Parathyroid adenoma (tissue), 2 donors: ENCODE measurements around the gene MATCAP1.

Experiments used
- H2AFZ ChIP-seq: fragments of 300-600 bp; sonication (generic); one replicate; pipeline ENCODE4 v1.7.0; 2017; ENCODE audit warnings: antibody characterized with exemption, mild to moderate bottlenecking
- H3K27ac ChIP-seq: fragments of 300-600 bp; sonication (generic); one replicate; pipeline ENCODE4 v1.7.0; 2017
- H3K27me3 ChIP-seq: fragments of 300-600 bp; sonication (generic); one replicate; pipeline ENCODE4 v1.7.0; 2017; ENCODE audit warnings: low read length; ENCODE audit not compliant: control insufficient read depth, insufficient read depth
- H3K36me3 ChIP-seq: fragments of 300-600 bp; sonication (generic); one replicate; pipeline ENCODE4 v1.7.0; 2017; ENCODE audit warnings: low read length; ENCODE audit not compliant: control insufficient read depth, insufficient read depth
- H3K4me1 ChIP-seq: fragments of 300-600 bp; sonication (generic); one replicate; pipeline ENCODE4 v1.7.0; 2017; ENCODE audit warnings: control low read depth
- H3K4me2 ChIP-seq: fragments of 300-600 bp; sonication (generic); one replicate; pipeline ENCODE4 v1.7.0; 2017; ENCODE audit warnings: low read length
- H3K4me3 ChIP-seq: fragments of 300-600 bp; sonication (generic); one replicate; pipeline ENCODE4 v1.7.0; 2017; ENCODE audit warnings: low read depth, low read length
- H3K79me2 ChIP-seq: fragments of 300-600 bp; sonication (generic); one replicate; pipeline ENCODE4 v1.7.0; 2017; ENCODE audit warnings: control low read depth
- H3K9ac ChIP-seq: fragments of 300-600 bp; sonication (generic); one replicate; pipeline ENCODE4 v1.7.0; 2017; ENCODE audit warnings: mild to moderate bottlenecking
- H3K9me3 ChIP-seq: fragments of 300-600 bp; sonication (generic); one replicate; pipeline ENCODE4 v1.7.0; 2017; ENCODE audit warnings: low read length; ENCODE audit not compliant: control insufficient read depth
- CTCF ChIP-seq: fragments of 300-600 bp; sonication (generic); IDR thresholded peaks from one replicate; pipeline ENCODE4 v1.7.0; 2017; ENCODE audit warnings: antibody characterized with exemption, mild to moderate bottlenecking
- donor health status: primary hyperparathyroidism.

MATCAP1 gene

DNA sequence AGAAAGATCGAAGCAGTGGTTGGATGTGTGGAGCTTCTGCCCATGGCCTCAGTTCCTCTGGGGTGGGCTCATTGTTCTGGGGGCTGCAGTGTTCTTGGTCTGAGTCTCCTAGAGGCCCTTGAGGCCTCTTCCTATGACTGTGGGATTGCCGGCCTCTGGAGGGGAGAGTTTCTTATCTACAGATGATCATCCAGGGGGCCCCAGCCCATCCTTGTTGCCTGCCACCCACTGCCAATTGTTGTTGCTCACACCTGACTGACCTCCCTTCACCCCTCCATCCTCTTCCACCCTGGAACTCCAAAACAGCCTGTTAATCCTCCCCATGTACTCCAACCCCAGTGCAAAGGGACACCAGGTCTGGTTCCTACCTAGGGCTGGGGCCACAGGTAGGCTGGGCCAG, 38.8 kb downstream of the MATCAP1 start:
- Histone ChIP-seq H3K79me2 (no peaks in the 10 kb centered on the region), H3K36me3 (no peaks in the 10 kb centered on the region), H3K4me1 (no peaks in the 10 kb centered on the region), H3K27me3 (no peaks in the 10 kb centered on the region), H3K9ac (no peak overlapping the region), H3K4me3 (no peak overlapping the region), H3K27ac (no peak overlapping the region), H3K4me2 (no peak overlapping the region), H2AFZ (no peak overlapping the region), H3K9me3 (no peaks in the 10 kb centered on the region)
- no peak for TF ChIP-seq CTCF

DNA sequence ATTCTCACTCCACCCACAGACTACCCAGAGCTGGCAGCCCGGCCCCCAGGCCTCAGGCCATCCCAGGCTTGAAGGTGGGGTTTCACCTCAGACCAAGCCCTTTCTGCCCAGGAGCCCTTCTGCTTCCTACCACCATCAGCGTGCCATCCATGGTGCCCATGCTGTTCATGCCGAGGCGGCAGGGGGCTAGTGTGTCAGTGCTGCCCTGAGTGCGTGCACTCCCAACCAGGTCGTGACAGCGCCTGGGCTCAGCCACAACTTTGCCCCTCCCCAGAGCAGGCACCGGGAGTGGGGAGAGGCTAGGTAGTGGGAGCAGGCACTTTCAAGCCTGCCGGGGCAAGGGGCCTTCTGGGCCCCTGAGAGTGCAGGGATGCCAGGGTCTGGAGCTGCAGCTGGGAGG, 41.4 kb downstream of the MATCAP1 start:
- Histone ChIP-seq H2AFZ (no peak overlapping the region), H3K27me3 (no peaks in the 10 kb centered on the region), H3K4me3 (no peak overlapping the region), H3K27ac (no peak overlapping the region), H3K9me3 (no peaks in the 10 kb centered on the region), H3K79me2 (no peaks in the 10 kb centered on the region), H3K4me1 (no peaks in the 10 kb centered on the region), H3K36me3 (no peaks in the 10 kb centered on the region), H3K9ac (no peak overlapping the region), H3K4me2 (no peak overlapping the region)
- no peak for TF ChIP-seq CTCF

DNA sequence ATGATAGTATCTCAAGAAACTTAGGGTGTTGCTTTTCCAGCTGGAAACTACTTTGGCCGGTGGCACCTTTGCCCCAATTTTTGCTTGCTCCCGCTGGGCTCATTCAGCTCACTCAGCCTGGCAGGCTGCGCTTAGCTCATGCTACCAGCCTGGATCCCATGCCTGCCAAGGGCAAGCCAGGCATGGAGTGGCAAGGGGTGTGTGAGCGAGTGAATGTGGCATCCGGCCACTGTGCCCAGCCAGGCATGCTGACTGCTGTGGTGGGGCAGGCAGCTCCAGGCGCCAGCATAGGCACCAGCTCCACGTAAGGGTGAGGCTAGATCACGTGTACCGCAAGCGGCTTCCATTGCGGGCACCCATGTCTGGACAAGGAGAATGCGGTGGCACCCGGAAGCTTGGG, 42.4 kb downstream of the MATCAP1 start:
- Histone ChIP-seq H3K9ac (no peak overlapping the region), H3K9me3 (no peaks in the 10 kb centered on the region), H2AFZ (no peak overlapping the region), H3K27me3 (no peaks in the 10 kb centered on the region), H3K4me1 (no peaks in the 10 kb centered on the region), H3K4me3 (no peak overlapping the region), H3K27ac (no peak overlapping the region), H3K36me3 (no peaks in the 10 kb centered on the region), H3K4me2 (no peak overlapping the region), H3K79me2 (no peaks in the 10 kb centered on the region)
- TF ChIP-seq CTCF: no peak

GRCh38 chr16:67137605-67138004, 46.2 kb downstream of the MATCAP1 start:
- Histone ChIP-seq H3K4me3 (no peak overlapping the region), H3K9me3 (no peaks in the 10 kb centered on the region), H3K4me2 (no peak overlapping the region), H3K27me3 (no peaks in the 10 kb centered on the region), H3K4me1 (no peaks in the 10 kb centered on the region), H3K79me2 (no peaks in the 10 kb centered on the region), H3K27ac (no peak overlapping the region), H3K9ac (no peak overlapping the region), H2AFZ (no peak overlapping the region), H3K36me3 (no peaks in the 10 kb centered on the region)
- no peak for TF ChIP-seq CTCF

- Histone ChIP-seq H3K4me2 (no peak overlapping the region), H3K9me3 (no peaks in the 10 kb centered on the region), H3K4me3 (no peak overlapping the region), H3K27ac (no peak overlapping the region), H3K9ac (no peak overlapping the region), H3K4me1 (no peaks in the 10 kb centered on the region), H3K36me3 (no peaks in the 10 kb centered on the region), H2AFZ (no peak overlapping the region), H3K79me2 (peaks cover 7% of the 10 kb centered on the region), H3K27me3 (no peaks in the 10 kb centered on the region)
- no peak for TF ChIP-seq CTCF
Observed at GRCh38 chr16:67129422-67129821, 54.3 kb downstream of the MATCAP1 start.
